Measurements from ENCODE around the gene CFAP157.
A peak's percentile ranks its signal among the peaks of the same experiment; 100 is the strongest.

The CFAP157 gene

DNA sequence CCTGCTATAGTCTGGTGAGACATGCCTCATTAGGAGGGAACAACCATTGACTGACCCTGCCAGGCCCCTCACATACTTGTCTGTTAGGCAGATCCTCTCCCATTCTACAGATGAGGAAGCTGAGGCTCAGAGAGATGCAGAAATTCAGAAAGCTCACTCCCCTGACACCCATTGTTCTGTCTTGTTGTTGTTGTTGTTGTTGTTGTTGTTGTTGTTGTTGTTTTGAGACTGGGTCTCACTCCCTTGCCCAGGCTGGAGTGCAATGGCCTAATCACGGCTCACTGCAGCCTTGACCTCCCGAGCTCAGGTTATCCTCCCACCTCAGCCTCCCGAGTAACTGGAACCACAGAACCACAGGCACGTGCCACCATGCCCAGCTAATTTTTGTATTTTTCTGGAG is 13.1 kb upstream of the CFAP157 start:
- DNase-seq: no peak

DNA sequence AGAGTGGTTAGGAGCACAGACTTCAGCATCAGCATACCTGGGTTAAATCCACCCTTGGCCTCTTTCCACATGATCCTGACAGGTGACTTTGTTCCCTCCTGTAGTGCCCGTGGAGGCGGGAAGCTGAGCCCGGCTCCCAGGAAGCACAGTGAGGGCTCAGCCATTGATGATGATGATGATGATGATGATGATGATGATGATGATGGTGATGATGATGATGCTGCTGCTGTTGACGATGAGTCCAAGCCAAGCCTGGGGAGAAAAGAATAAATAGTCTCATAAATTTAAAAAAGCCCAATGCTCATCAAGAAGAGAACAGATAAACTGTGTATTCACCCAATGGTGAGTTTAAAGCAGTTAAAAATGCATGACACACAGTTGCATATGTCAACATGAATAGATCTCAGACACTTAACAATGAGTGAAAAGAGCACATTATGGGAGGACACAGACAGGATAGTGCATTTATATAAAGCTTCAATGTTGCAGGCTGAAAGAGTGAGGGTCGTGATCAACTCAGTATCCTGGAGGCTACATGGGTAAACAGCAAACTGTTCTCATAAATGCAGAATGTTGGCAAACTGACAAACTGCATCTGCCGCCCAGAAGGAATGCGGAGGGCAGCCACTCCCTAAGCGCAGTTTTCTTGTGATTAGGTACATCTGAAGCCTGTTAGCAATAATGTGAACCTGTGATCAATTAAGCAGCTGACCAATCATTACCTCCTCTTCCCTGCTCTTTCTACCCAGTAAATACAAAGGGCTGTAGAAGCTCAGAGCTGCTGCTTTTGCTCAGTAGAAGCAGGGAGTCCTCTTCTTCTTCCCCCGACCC is 11.7 kb upstream of the CFAP157 start:
- no peak for DNase-seq

DNA sequence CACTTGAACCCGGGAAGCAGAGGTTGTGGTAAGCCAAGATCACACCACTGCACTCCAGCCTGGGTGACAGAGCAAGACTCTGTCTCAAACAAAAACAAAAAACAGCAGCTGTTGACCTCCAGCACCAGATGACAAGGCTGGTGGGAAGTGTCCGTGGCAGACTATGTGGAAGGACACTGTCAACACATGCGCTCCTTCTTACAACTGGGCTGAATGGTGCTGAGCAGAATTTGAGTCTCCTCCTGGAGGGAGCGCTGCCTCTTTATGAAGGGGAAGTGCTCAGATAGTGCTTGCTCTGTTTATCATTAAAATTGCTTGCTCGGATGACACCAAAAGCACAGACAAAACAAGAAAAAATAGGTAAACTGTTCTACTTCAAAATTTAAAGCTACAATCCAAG is 9.2 kb upstream of the CFAP157 start:
- no peak for DNase-seq

DNA sequence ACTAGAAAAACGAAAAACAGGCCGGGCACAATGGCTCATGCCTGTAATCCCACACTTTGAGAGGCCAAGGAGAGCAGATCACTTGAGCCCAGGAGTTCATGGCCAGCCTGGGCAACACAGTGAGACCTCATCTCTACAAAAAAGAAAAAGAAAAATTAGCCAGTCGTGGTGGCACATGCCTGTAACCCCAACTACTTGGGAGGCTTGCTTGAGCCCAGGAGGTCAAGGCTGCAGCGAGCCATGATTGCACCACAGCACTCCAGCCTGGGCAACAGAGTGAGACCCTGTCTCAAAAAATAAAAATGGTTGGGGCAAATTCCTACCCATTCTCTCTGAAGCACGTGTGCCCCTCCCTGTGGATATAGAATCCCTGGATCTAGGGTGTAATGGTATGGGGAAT is 8.4 kb upstream of the CFAP157 start:
- DNase-seq: no peak

DNA sequence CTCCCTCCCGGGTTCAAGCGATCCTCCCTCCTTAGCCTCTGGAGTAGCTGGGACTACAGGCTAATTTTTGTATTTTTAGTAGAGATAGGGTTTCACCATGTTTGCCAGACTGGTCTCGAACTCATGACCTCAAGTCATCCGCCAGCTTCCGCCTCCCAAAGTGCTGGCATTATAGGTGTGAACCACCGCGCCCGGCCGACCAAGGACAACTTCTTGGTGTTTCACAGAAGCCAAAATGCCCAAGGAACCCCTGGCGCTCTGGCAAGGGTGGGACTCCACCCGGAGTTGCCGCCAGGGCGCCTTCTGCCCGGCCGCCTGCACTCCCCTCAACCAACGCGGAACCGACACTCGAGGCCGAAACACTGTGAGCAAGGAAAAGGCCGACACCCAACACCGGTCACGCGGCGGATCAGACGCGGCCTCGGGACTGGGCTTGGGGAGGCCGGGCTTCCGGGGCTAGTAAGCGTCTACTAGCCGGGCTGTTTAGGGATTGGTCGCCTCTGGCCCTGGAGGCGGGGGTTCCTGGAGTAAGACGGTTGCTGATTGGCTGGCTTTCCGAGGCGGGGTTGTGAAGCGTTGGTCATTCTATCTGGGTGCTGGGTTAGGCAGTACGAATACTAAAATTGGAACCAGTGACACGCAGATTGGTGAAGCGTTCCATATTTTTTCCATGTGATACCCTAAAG is 7.7 kb upstream of the CFAP157 start:
- no peak for DNase-seq

DNA sequence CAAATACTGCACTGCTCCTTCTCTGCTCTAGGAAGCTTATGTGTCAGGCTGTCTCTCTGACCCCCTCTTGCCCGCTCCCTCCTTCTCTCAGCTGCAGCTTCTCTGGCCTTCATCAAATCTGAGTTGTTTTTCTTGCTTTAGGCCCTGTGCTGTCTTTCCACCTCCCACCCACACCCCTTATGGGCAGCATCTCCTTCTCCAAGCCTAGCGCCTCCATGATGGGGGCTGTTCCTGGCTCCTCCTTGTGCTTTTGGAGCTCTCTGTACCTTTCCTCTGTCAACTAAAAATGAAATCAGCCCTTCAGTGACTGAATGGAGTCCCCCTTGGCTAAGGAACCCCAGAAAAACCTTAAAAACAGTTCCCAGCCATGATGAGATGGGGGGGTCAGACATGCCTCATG is 6.6 kb upstream of the CFAP157 start:
- DNase-seq: no peak

DNA sequence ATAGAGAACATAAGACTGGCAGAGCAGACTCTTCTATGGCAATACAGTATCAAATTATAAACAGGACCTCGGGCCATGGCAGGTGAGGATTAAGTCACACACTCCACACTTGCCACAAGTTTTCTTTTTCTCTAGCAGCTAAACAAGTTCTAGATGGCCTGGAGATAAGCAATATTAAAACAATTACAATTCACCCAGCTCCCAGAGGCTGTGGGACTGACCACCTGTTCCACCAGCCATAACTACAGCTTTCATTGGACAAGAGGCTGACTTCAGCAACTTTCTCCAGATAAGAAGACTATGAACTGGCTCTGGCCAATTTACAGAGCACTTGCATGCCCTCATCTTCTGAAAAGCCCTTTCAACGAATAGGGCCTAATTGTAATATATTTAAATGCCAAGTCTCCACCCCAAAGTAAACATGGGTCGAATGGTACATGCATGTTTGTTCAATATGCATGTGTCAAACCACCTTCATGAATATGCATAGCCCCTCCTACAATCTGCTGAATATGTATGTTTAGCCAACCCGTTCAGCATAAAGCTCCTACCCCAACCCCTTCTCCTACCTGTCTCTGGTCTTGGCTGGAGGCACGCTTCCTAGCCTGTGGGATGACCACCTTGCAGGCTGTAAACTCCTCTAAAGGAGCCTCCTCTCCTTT is 6.1 kb upstream of the CFAP157 start:
- DNase-seq: no peak

DNA sequence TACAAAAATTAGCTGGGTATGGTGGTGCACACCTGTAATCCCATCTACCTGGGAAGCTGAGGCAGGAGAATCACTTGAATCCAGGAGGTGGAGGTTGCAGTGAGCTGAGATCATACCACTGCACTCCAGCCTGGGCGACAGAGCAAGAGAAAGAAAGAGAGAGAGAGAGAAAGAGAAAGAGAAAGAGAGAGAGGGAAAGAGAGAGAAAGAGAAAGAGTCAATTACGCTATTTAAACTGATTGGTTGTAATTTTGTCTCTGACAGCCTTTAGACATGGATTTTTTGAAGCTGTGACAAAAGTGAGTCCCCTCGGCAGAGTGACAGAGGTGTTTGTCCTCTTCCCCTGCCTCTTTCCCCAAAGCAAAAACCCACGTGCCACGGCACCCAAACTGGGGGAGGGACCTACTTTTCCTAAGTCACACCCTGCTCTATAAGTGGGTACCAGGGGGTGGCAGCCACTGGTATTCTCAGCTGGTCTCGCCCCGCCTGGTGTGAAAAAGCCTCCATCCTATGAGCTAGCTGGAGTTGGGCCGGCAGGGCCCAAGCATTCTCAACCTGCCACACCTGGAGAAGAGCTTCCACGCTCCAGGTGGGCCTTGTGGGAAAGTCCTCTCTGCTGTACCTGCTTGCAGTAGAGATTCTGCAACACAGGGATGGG is 3.4 kb upstream of the CFAP157 start:
- DNase-seq: no peak

DNA sequence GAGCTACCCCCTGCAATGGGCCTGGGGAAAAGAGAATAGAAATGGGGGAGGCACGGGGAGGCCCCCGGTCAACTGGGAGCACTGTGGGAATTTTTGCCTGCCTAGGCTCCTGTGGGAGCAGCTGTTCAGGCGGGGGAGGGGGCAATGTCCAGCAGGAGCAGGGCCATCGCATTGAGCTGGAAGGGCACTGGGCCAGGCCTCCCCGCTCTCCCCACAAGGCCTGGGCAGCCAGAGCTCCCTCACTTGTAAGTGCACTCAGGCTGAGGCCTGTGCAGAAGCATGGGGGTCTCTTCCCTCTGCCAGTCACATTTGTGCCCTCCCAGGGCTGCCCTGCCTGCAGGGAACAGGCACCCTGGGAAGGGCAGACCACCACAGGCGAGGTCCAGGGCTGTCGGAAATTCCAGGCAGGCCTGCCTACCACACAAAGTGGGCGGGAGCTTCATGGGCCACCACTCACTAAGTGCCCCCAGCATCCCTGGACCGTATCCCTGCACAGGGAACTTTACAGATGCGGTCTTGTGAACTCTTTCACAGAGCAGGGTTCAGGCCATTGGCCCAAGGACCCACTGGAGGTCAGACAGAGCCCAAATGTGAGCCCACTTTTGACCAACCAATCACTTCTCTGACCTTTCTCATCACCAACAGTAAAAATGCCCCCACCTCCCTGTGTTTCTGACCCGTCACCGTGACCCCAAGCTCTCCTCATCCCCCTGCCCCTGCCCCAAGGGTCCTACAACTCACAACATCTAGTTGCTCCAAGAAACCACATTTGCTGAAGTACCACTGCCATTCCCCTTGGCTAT is 1.0 kb upstream of the CFAP157 start:
- DNase-seq: no peak

DNA sequence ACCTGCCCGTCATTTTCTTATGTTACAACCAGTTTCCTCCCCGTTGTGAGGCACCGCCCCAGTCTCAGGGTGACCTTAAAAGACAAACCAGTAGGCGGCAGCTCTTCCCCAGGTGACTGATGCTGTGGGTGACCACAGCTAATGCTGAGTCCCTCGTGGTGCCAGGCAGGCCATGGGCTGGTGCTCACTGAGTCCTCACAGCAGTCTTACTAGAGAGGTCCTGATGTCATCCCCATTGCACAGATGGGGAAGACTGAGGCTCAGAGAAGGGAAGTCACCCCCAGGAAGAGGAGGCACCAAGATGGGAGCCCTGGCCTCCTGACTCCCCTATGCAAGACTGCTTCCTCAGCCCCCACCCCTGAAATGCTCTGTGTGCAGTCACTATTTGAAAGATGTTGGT is 978 bp downstream of the CFAP157 start:
- no peak for DNase-seq

DNA sequence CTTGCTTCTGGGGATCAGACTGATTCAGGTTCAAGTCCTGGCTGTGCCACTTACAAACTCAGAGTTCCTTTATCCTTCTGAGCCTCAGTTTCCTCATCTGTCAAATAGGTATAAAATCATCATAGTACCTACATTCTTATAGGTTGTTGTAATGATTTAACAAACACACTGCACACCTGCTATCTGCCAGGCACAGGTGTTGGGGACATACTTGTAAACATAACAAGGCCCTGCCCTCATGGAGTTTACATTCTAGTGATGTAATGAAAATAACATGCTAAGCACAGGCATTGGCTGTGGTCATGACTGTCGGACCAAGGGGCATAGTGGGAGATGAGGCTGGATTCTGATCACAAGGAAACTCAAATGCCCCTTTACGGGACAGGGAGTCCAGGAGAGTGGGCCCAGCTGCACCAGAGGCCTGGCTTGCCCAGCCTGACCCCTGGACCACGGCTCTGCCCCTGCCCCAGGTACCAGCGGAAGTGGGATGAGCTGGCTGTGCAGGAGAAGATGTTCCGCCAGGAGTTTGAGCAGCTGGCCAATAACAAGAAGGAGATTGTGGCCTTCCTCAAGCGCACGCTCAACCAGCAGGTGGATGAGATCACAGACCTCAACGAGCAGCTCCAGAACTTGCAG is 2.3 kb downstream of the CFAP157 start:
- no peak for DNase-seq

DNA sequence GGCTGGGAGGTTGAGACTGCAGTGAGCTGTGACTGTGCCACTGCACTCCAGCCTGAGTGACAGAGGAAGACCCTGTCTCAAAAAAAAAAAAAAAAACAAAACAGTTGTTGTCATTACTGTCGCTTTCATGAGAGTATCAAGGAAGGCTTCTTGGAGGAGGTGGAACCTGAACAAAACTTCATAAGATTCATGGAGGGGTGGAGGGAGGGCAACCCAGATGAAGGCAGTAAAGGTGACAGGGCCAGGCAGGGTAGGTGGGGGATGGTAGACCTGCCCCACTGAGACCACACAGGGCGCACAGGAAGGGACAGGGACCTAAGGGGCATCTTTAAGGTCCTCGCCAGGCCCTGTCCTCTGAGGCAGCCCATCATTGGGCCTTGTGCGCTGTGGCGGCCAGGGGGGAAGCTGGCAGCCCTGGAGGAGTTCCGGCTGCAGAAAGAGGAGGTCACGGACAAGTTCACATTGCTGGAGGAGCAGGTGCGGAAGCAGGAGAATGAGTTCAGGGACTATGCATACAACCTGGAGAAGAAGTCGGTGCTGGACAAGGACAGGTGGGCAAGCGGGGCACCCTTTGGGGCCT is 3.5 kb downstream of the CFAP157 start:
- DNase-seq: no peak

DNA sequence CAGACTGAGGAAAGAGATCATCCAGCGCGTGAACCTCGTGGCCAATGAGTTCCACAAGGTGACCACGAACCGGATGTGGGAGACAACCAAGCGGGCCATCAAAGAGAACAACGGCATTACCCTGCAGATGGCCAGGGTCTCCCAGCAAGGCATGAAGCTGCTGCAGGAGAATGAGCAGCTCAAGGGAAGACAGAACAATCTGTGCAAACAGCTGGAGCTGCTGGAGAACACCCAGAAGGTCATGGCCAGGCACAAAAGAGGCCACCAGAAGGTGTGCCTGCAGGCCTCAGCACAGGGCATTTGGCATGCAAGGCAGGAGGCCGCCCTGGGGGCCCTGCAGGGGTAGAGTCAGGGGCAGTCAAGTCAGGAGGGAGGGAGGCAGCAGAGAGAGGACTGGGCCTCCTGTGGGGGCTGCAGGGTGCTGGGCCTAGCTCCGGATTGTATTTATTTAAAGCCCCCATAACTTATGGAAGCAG is 4.5 kb downstream of the CFAP157 start:
- no peak for DNase-seq

DNA sequence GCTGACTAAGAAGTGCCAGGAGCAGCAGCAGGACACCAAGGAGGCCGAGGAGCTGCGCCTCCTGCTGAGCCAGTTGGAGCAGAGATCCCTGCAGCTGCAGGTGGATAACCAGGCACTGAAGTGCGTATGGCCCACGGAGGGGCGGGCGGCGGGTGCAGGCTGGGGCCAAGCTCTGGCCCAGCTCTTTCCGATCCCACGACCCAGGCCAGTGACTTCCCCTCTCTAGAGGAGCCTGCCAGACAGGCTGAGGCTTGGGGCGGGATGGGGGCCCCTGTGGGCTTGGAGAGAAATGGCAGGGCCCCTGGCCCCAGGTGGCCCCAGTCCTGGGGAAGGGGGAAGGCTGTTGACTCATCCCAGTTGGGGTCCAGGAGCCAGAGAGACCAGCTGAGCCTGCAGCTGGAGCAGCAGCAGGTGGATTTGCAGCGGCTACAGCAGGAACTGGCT is 5.1 kb downstream of the CFAP157 start:
- DNase-seq: peak; percentile 88

DNA sequence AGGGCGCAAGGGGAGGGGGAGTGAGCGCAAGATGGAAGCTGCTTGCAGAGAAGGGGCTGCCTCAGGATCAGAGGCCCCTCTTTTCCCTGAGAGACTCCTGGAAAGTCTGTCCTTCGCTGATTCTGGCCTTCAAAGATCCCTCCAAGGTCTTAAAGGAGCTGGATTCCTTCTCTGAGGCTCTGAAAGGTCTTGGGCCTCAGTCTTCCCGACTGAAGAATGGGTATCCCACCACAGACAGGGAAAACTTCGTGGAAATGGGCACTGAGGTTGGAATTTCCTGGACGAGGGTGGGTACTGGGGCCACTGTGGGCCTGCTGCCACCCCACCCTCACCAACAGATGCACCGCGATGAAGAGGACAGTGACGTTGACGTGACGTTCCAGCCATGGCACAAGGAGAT is 5.6 kb downstream of the CFAP157 start:
- no peak for DNase-seq

DNA sequence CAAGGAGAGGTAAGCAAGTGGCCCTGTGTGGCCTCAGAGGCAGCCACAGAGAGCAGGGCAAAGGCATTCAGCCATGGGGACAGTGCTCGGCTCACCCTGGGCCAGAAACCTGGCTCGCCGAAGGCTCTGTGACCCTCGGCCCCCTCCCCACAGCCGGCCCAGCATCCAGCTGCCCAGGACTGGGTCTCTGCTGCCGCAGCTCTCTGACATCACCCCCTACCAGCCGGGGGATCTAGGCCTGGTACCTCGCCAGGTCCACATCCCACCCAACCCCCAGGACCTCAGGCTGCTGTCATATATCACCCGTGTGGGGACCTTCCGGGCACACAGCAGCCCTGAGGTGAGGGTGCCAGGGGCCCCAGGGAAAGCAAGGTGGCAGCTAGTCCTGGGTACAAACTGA is 6.1 kb downstream of the CFAP157 start:
- no peak for DNase-seq

DNA sequence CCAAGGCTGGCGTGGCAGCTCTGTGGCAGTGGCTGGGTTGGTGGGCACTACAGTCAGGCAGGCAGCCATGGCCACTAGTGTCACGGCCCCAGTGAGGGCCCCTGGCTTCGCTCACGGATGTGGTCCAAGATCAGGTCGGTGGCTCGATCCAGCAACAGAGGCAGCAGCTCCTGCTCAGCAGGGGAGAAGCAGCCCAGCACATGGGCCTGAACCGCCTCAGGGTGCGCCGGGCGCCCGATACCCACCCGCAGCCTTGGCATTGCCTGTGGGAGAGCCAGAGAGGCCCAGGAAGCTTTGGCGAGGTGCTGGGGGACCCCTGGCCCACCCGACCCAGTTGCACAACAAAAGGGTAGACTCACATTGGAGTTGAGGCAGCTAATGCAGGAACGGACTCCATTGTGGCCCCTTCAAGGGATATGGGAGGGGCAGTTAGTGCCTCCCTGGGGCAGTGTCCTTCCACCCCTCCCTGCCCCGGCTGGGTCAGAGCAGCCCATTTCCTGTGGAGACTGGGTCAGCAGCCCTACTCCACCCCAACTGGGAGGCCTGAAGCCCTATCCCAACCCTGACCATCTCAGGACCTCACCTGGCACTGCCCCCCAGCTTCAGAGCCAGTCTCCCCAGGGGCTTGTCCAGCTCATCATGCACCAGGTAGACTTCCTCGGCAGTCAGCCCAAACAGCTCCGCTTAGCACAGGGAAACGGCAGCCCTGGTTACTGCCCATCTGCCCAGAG is 7.4 kb downstream of the CFAP157 start:
- DNase-seq: no peak

DNA sequence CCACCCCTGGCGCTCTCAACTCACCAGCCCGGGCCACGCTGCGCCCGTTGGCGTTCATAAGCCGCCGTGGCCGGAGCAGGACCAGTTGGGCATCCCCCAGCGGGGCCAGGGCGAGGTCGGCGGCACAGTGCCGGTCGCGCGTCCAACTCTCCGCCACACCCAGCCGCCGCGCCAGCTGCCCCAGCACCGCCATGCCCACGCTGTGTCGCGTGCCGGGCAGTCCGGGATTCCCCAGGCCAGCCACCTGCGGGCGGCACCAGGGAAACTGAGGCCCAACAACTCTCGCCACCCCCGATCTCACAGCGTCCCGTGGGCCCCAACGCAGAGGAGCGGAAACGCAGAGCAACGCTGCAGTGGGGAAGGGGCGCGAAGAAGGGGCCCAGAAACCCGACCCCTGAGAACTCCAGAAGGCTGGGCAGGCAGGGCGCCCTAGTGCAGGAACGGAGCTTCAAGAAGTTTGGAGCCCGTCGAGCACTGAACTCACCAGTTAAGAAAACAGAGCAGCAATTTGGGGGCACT is 8.2 kb downstream of the CFAP157 start:
- DNase-seq: no peak

DNA sequence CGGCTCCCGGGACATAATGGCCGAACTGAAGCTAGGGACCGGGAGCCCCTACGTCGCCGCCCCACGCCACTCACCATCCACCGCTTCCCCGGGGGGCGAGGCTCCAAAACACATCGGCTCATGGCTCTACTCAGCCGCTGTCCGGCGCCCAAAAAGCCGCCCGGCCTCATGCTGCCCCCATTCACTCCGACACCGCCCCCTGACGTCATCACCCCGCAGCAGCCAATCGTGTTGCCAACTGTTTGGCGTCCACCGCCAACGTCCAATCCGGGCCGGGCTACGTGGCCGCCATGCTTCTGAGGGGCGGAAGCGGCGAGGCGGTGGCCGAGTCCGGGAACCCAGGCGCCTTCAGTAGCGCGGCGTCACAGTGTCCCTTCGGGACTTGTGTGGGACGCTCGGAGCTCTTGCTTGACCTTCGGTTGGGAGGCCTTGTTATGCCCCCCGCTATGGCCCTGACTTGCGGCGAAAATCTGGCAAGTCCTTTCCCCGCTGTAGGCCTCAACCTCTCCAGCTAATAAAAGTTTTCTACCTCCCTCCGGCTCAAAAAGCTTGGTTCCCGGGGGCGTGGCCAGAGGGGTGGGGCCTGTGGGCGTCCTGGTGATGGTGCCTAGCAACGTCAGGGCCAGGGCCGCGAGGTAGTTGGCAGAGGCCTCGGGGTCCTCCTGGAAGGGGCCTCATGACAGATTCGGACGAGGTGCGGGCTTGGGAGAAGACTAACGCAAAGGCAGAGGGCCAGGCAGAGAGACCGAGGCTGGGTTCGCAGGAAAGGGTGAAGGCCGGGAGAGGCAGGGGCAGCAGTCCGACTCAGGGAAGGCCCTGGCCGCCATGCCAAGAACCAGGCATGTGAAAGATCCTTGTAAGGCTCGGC is 8.9 kb downstream of the CFAP157 start, which contains the start of the genes PTRH1 and TTC16:
Gene PTRH1 (minus strand): TSS at position 194 of the 868 bp plus-strand sequence. CDS start 24 bp downstream, at position 170.
Gene TTC16 (plus strand): TSS at position 610 of the 868 bp plus-strand sequence. CDS start 67 bp downstream, at position 677.
- peak; percentile 85 for DNase-seq

Measured in NCI-H1417 treated with DMSO at 0.1 percent for 48 hours (cell line).